ENCODE data around the gene TOLLIP. TPM values are rescaled to one million over a fixed set of nuclear protein-coding genes. Genes with fewer than 3 reads are reported as not detected.

TOLLIP gene
- total and polyA plus RNA-seq, 9 of the 15 experiments (the other 6 are each of a cell fraction or from before 2014, with no cell fraction given): 0.23 to 22.8 (median 7.1) TPM

DNA sequence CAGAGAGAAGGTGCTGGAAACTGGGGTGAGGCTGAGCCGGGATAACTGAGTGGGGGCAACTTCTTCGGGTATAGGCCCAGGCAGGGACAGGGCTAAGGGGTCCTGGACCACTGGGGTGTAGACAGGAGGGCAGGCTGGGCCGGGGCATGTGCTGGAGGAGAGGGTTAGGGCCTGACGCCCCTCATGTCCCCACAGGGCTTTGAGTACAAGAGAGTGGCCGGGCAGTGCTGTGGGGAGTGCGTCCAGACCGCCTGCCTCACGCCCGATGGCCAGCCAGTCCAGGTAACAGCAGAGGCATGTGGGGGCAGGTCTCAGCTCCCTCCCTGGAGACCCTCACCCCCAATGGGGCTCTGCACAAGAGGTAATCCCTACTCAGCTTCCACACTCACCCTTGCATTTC, 49.9 kb downstream of the TOLLIP start (continued):
- TF ChIP-seq, protein P1, sequence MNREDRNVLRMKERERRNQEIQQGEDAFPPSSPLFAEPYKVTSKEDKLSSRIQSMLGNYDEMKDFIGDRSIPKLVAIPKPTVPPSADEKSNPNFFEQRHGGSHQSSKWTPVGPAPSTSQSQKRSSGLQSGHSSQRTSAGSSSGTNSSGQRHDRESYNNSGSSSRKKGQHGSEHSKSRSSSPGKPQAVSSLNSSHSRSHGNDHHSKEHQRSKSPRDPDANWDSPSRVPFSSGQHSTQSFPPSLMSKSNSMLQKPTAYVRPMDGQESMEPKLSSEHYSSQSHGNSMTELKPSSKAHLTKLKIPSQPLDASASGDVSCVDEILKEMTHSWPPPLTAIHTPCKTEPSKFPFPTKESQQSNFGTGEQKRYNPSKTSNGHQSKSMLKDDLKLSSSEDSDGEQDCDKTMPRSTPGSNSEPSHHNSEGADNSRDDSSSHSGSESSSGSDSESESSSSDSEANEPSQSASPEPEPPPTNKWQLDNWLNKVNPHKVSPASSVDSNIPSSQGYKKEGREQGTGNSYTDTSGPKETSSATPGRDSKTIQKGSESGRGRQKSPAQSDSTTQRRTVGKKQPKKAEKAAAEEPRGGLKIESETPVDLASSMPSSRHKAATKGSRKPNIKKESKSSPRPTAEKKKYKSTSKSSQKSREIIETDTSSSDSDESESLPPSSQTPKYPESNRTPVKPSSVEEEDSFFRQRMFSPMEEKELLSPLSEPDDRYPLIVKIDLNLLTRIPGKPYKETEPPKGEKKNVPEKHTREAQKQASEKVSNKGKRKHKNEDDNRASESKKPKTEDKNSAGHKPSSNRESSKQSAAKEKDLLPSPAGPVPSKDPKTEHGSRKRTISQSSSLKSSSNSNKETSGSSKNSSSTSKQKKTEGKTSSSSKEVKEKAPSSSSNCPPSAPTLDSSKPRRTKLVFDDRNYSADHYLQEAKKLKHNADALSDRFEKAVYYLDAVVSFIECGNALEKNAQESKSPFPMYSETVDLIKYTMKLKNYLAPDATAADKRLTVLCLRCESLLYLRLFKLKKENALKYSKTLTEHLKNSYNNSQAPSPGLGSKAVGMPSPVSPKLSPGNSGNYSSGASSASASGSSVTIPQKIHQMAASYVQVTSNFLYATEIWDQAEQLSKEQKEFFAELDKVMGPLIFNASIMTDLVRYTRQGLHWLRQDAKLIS (CRISPR knock-in tag; IDR thresholded peaks at IDR 0.05): no peak
- TF ChIP-seq U2AF2 (optimal IDR thresholded peaks at IDR 0.05; ENCODE audit: low read depth, low read length) (no peak), ZNF764 (CRISPR knock-in tag; IDR thresholded peaks at IDR 0.05; ENCODE audit: low read depth) (no peak)
- TF ChIP-seq, protein P2, sequence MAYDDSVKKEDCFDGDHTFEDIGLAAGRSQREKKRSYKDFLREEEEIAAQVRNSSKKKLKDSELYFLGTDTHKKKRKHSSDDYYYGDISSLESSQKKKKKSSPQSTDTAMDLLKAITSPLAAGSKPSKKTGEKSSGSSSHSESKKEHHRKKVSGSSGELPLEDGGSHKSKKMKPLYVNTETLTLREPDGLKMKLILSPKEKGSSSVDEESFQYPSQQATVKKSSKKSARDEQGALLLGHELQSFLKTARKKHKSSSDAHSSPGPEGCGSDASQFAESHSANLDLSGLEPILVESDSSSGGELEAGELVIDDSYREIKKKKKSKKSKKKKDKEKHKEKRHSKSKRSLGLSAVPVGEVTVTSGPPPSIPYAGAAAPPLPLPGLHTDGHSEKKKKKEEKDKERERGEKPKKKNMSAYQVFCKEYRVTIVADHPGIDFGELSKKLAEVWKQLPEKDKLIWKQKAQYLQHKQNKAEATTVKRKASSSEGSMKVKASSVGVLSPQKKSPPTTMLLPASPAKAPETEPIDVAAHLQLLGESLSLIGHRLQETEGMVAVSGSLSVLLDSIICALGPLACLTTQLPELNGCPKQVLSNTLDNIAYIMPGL (CRISPR knock-in tag; IDR thresholded peaks at IDR 0.05): no peak

DNA sequence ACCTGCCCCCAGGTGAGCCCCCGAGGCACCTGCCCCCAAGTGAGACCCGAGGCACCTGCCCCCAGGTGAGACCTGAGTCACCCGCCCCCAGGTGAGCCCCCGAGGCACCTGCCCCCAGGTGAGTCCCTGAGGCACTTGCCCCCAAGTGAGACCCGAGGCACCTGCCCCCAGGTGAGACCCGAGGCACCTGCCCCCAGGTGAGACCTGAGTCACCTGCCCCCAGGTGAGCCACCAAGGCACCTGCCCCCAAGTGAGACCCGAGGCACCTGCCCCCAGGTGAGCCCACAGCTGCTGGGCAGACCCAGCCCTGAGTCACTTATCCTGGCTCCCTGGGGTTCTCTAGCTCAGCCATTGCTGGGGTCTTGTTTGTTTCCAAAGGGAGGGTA, 50.4 kb downstream of the TOLLIP start:
- H3K27me3 ChIP-seq (ENCODE audit: control insufficient read depth in 2 of 2, insufficient read depth in 2 of 2, low read length in 2 of 2): peaks cover 0 to 6% of the 10 kb centered on the region in 2 experiments; a peak in 2 of 5 replicates
- no peak overlapping the region for H3K4me3 ChIP-seq
- intact Hi-C loops (cut with micrococcal nuclease): no loop called here
- no peak overlapping the region for H3K4me2 ChIP-seq (ENCODE audit: insufficient read depth, low read length)
- no peaks in the 10 kb centered on the region for H3K79me2 ChIP-seq (ENCODE audit: control insufficient read depth, insufficient read depth, low read length)
- no peaks in the 10 kb centered on the region for H3K36me3 ChIP-seq (ENCODE audit: control insufficient read depth, insufficient read depth, low read length)
- no peak for ATAC-seq
- H3K4me1 ChIP-seq (replicated peaks in 1 of 2; ENCODE audit: control insufficient read depth in 2 of 2, insufficient read depth in 2 of 2, low read length in 2 of 2): peaks cover 5 to 70% of the 10 kb centered on the region in 2 experiments; a peak in 4 of 5 replicates
- in situ Hi-C loops (cut with MboI): no loop called here
- no peak for DNase-seq (ENCODE audit: extremely low read depth in 1 of 4, low spot score in 3 of 4)
- H2AFZ ChIP-seq (ENCODE audit: low read depth, low read length): no peak overlapping the region
- peaks cover 8% of the 10 kb centered on the region for H3K9me1 ChIP-seq (ENCODE audit: control insufficient read depth, insufficient read depth, low read length)
- H3K9ac ChIP-seq (ENCODE audit: insufficient read depth in 1 of 2, low read depth in 2 of 2, low read length in 2 of 2): no peak overlapping the region
- no peak for TF ChIP-seq ZNF311 (CRISPR knock-in tag; IDR thresholded peaks at IDR 0.05)
- H3K9me3 ChIP-seq (replicated peaks; ENCODE audit: control insufficient read depth, insufficient read depth, low read depth, low read length): no peaks in the 10 kb centered on the region
- BruUV-seq (replicated peaks): no TSS peak
- ChIA-PET CTCF (ENCODE audit: low intra/inter-chr PET ratio) (no interaction called here), POLR2A (no interaction called here)
- H4K20me1 ChIP-seq (replicated peaks; ENCODE audit: control insufficient read depth, insufficient read depth, low read length): no peaks in the 10 kb centered on the region; the same call in 1 of the 2 replicates
- WGBS (ENCODE audit: insufficient coverage, low coverage, missing lambda C conversion rate): 7% methylated on average over 3 of the region's 7 CpGs
- no peak overlapping the region for H3K27ac ChIP-seq (ENCODE audit: extremely low read depth, low read depth, low read length)
- no peak for FAIRE-seq

Measured in K562 (cell line).